ENCODE results near the gene HOXD10. TPM values are rescaled to one million over a fixed set of nuclear protein-coding genes. Genes with fewer than 3 reads are reported as not detected.
A peak's percentile ranks its signal among the peaks of the same experiment; 100 is the strongest.

The HOXD10 gene
- total RNA-seq, 5 donors from 2014 or later (not counting 1 experiment from before 2014, with no cell fraction given): not detected

DNA sequence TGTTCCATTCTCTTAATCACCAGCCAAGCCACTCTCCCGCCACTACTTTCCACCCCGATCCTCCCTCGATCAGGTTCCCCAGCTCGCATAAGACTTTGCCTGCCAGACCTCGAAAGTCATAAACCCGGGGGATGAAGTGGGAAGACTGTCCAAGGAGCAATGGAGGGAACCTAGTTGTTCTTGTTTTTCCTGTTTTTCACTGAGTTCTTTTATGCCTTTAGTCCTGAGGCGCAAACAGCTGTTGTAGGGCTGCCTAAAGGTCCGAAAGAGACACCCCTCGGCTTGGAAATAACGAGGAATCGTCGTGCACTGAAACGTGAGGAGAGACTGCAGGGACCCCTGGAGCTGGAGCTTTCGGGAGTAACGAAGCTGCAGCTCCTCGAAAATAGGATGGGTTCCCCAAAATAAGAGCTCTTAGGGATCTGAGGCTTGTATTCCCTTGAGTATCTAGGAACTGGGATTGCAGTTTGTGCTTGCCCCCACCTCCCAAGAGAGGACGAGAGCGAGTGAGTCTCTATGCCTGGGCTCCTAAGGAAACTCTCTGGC is 18.7 kb upstream of the HOXD10 start:
- Mint-ChIP-seq H3K4me3 (peak overlapping the region; percentile 66 to 75 (median 71)), H3K9me3 (peaks cover 0 to 3% (median 0%) of the 10 kb centered on the region in 3 donors), H3K4me1 (peaks cover 26 to 29% (median 27%) of the 10 kb centered on the region in 3 donors), H3K36me3 (no peaks in the 10 kb centered on the region), H3K27me3 (peaks cover 86 to 95% of the 10 kb centered on the region in 2 donors), H3K27ac (peak overlapping the region in 1 of 2 donors; percentile 69)
- WGBS (ENCODE audit: insufficient coverage): under 1% methylated on average over 12 of the region's 18 CpGs
- ChIA-PET POLR2A (no interaction called here), CTCF (interaction anchor here (0.6 to 4.1 kb wide), 13 partner anchors 9 to 1401 kb away, joined by 3 to 46 read pairs (median 3); no protein-coding TSS in a partner anchor)
- ATAC-seq (replicated peaks in 1 of 4): no peak
- no peak overlapping the region for H3K27ac ChIP-seq (ENCODE audit: low read length)
- no peaks in the 10 kb centered on the region for H3K36me3 ChIP-seq (ENCODE audit: control insufficient read depth in 2 of 2, extremely low read depth in 1 of 2, insufficient read depth in 1 of 2, low read length in 1 of 2)
- no peaks in the 10 kb centered on the region for H3K9me3 ChIP-seq
- peak overlapping the region; percentile 36 to 70 for H3K4me3 ChIP-seq (ENCODE audit: control insufficient read depth in 1 of 2, extremely low read depth in 1 of 2, low read length in 1 of 2)
- peaks cover 35 to 81% of the 10 kb centered on the region in 2 experiments for H3K27me3 ChIP-seq (replicated peaks in 1 of 2; ENCODE audit: control insufficient read depth in 2 of 2, extremely low read depth in 1 of 2, insufficient read depth in 2 of 2, low read length in 1 of 2)
- DNase-seq: peak in 1 of 35 experiments; percentile 9
- H3K4me1 ChIP-seq (ENCODE audit: control insufficient read depth in 1 of 2, extremely low read depth in 1 of 2, insufficient read depth in 2 of 2, low read length in 2 of 2): peaks cover 8 to 27% of the 10 kb centered on the region in 2 experiments

DNA sequence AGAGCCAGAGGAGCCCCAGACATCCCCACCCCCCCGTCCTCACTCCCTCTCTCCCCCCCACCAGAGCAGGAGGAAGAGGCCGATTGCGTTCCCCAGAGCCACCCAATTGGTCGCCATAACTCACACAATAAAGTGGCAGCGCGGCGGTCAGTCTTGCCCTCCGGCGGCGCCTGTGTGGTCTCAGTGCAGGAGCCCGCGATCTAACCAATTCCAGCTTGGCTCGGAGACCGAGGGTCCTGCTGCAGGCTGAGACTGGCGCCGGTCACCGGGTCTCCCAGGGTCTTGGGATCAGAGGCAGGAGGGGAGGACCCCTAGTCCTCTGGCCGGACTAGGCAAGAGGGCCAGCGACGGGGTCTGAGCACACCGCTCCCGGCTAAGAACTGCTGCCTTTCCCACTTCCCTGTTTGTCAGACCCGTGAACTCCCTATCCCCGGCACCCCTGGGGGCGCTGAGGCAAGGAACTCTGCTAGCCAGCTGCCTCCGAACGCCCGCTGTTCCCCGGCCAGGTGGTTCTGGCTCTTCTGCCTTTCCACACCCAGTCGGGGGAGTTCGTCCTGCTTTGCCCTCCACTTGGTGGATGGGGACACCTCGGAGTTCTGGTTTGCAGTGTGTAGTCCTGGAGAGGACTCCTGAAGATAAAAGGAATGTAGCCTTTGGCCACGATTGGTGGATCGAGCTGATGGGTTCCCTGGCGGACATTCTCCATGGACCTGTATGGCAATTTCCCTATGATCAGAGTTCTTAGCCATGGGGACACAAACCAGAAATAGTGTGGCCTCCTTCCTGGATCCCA is 18.0 kb upstream of the HOXD10 start:
- Histone ChIP-seq H3K9me3 (no peaks in the 10 kb centered on the region), H3K27me3 (replicated peaks in 1 of 2; ENCODE audit: control insufficient read depth in 2 of 2, extremely low read depth in 1 of 2, insufficient read depth in 2 of 2, low read length in 1 of 2) (peaks cover 40 to 80% of the 10 kb centered on the region in 2 experiments), H3K4me3 (ENCODE audit: control insufficient read depth in 1 of 2, extremely low read depth in 1 of 2, low read length in 1 of 2) (no peak overlapping the region), H3K27ac (ENCODE audit: low read length) (no peak overlapping the region), H3K4me1 (ENCODE audit: control insufficient read depth in 1 of 2, extremely low read depth in 1 of 2, insufficient read depth in 2 of 2, low read length in 2 of 2) (peaks cover 8 to 20% of the 10 kb centered on the region in 2 experiments), H3K36me3 (ENCODE audit: control insufficient read depth in 2 of 2, extremely low read depth in 1 of 2, insufficient read depth in 1 of 2, low read length in 1 of 2) (no peaks in the 10 kb centered on the region)
- peak overlapping the region in 1 of 3 donors; percentile 75 for H3K4me3 Mint-ChIP-seq
- peaks cover 22 to 24% (median 23%) of the 10 kb centered on the region in 3 donors for H3K4me1 Mint-ChIP-seq
- peak in 2 of 35 experiments; percentile 7 to 8 for DNase-seq
- ChIA-PET POLR2A (no interaction called here), CTCF (interaction anchor here (0.6 to 4.1 kb wide), 6 partner anchors 10 to 847 kb away, joined by 3 to 46 read pairs (median 20); no protein-coding TSS in a partner anchor)
- ATAC-seq (replicated peaks in 1 of 4): no peak
- H3K27ac Mint-ChIP-seq: no peak overlapping the region
- H3K36me3 Mint-ChIP-seq: no peaks in the 10 kb centered on the region
- 11% methylated on average over 28 of the region's 35 CpGs for WGBS (ENCODE audit: insufficient coverage)
- peaks cover 87 to 93% of the 10 kb centered on the region in 2 donors for H3K27me3 Mint-ChIP-seq
- peaks cover 0 to 3% (median 0%) of the 10 kb centered on the region in 3 donors for H3K9me3 Mint-ChIP-seq

DNA sequence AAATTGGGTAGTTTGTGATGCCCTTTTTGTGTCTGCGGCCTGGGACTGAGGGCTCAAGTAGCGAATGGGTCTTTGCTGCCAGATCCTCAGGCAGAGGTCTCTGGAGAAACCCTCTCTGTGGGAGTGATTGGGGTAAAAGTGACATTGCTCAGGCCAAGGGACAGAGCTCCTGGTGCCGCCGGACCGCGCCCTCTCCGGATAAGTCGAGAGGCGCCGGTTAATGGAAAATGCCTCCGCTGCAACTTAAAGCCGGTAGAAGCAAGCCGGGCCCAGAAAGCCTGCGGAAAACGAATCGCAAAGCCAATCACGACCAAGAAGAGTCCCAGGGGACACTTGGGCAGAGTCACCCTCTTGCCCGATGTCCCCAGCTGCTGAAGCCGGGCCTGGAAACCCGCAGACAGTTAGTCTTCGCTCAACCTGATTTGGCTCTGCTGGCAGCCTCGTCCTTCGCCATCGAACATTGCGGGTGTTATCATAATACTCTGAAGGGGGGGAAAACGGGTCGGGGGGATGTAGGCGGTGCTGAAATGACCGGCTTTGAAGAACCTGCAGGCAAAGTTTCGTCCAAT is 17.3 kb upstream of the HOXD10 start:
- H3K4me3 ChIP-seq (ENCODE audit: control insufficient read depth in 1 of 2, extremely low read depth in 1 of 2, low read length in 1 of 2): no peak overlapping the region
- Mint-ChIP-seq H3K27me3 (peaks cover 86 to 93% of the 10 kb centered on the region in 2 donors), H3K27ac (no peak overlapping the region), H3K4me1 (peaks cover 18 to 22% (median 20%) of the 10 kb centered on the region in 3 donors), H3K36me3 (no peaks in the 10 kb centered on the region), H3K9me3 (no peaks in the 10 kb centered on the region), H3K4me3 (no peak overlapping the region)
- H3K9me3 ChIP-seq: no peaks in the 10 kb centered on the region
- ChIA-PET POLR2A (no interaction called here), CTCF (interaction anchor here in 1 of 2 donors (0.5 to 4.1 kb wide), 3 partner anchors 33 to 729 kb away, joined by 8 to 34 read pairs (median 8); no protein-coding TSS in a partner anchor)
- no peaks in the 10 kb centered on the region for H3K36me3 ChIP-seq (ENCODE audit: control insufficient read depth in 2 of 2, extremely low read depth in 1 of 2, insufficient read depth in 1 of 2, low read length in 1 of 2)
- no peak for ATAC-seq (replicated peaks in 1 of 4)
- no peak overlapping the region for H3K27ac ChIP-seq (ENCODE audit: low read length)
- WGBS (ENCODE audit: insufficient coverage): 18% methylated on average over 28 of the region's 30 CpGs
- no peak for DNase-seq
- peaks cover 39 to 81% of the 10 kb centered on the region in 2 experiments for H3K27me3 ChIP-seq (replicated peaks in 1 of 2; ENCODE audit: control insufficient read depth in 2 of 2, extremely low read depth in 1 of 2, insufficient read depth in 2 of 2, low read length in 1 of 2)
- peaks cover 8 to 19% of the 10 kb centered on the region in 2 experiments for H3K4me1 ChIP-seq (ENCODE audit: control insufficient read depth in 1 of 2, extremely low read depth in 1 of 2, insufficient read depth in 2 of 2, low read length in 2 of 2)

DNA sequence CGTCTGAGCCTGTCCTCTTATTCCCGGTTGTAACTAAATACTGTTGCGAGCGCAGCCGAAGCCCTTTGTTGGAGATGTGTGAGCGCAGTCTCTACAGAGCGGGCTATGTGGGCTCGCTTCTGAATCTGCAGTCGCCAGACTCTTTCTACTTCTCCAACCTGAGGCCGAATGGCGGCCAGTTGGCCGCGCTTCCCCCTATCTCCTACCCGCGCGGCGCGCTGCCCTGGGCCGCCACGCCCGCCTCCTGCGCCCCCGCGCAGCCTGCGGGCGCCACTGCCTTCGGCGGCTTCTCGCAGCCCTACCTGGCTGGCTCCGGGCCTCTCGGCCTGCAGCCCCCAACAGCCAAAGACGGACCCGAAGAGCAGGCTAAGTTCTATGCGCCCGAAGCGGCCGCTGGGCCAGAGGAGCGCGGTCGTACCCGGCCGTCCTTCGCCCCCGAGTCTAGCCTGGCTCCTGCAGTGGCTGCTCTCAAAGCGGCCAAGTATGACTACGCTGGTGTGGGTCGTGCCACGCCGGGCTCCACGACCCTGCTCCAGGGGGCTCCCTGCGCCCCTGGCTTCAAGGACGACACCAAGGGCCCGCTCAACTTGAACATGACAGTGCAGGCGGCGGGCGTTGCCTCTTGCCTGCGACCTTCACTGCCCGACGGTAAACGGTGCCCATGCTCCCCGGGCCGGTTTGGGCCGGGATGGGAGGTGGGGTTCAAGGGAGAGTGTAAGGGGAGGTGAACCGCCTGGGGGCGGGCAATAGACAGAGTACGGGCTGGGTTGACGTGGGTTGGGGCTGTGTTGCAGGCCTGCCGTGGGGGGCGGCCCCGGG is 16.6 kb upstream of the HOXD10 start, which contains the start of gene HOXD12:
Gene HOXD12, plus strand, starts transcription at position 68 of the 819 bp plus-strand sequence. Its CDS starts 7 bp downstream, at position 75.
- Mint-ChIP-seq H3K27me3 (peaks cover 86 to 93% of the 10 kb centered on the region in 2 donors), H3K9me3 (no peaks in the 10 kb centered on the region), H3K4me1 (peaks cover 19 to 29% (median 24%) of the 10 kb centered on the region in 3 donors), H3K4me3 (peak within 1 kb of the TSS in 1 of 3 donors; percentile 75), H3K27ac (no peak within 1 kb of the TSS), H3K36me3 (no peaks in the 10 kb centered on the region)
- no peak within 1 kb of the TSS for H3K27ac ChIP-seq (ENCODE audit: low read length)
- ChIA-PET POLR2A (no interaction called here), CTCF (interaction anchor here in 1 of 2 donors (0.5 kb wide), 1 partner anchor 730 kb away, joined by 8 read pairs; no protein-coding TSS in a partner anchor)
- WGBS (ENCODE audit: insufficient coverage): 13% methylated on average over 70 of the region's 70 CpGs
- peaks cover 35 to 83% of the 10 kb centered on the region in 2 experiments for H3K27me3 ChIP-seq (replicated peaks in 1 of 2; ENCODE audit: control insufficient read depth in 2 of 2, extremely low read depth in 1 of 2, insufficient read depth in 2 of 2, low read length in 1 of 2)
- ATAC-seq (replicated peaks in 1 of 4) (no peak), DNase-seq (peak in 1 of 35 experiments; percentile 18)
- H3K36me3 ChIP-seq (ENCODE audit: control insufficient read depth in 2 of 2, extremely low read depth in 1 of 2, insufficient read depth in 1 of 2, low read length in 1 of 2): no peaks in the 10 kb centered on the region
- H3K9me3 ChIP-seq: no peaks in the 10 kb centered on the region
- H3K4me3 ChIP-seq (ENCODE audit: control insufficient read depth in 1 of 2, extremely low read depth in 1 of 2, low read length in 1 of 2): no peak within 1 kb of the TSS
- peaks cover 8 to 26% of the 10 kb centered on the region in 2 experiments for H3K4me1 ChIP-seq (ENCODE audit: control insufficient read depth in 1 of 2, extremely low read depth in 1 of 2, insufficient read depth in 2 of 2, low read length in 2 of 2)

DNA sequence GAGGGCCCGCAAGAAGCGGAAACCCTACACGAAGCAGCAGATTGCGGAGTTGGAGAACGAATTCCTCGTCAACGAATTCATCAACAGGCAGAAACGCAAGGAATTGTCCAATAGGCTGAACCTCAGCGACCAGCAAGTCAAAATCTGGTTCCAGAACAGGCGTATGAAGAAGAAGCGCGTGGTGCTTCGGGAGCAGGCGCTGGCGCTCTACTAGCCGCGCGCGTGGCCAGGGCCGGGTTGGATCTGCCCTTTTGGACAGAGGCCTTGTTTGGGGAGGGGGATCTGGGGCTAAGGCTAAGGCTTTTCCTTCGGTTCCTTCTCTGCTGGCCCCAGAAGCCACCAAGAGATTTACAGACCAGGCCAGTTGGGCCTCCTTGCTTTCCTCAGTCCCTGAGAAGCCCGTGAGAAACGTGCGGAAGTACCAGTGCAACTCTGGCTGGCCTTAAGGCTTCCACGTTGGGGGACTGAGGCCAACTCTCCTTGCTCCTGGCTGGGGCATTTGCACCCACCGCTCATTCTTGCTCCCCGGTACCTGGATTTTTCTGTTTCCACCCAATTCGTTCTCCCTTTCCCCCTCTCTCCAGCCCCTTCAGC is 15.9 kb upstream of the HOXD10 start:
- Histone ChIP-seq H3K27ac (ENCODE audit: low read length) (no peak overlapping the region), H3K9me3 (no peaks in the 10 kb centered on the region), H3K4me3 (ENCODE audit: control insufficient read depth in 1 of 2, extremely low read depth in 1 of 2, low read length in 1 of 2) (peak overlapping the region in 1 of 2 donors; percentile 10), H3K4me1 (ENCODE audit: control insufficient read depth in 1 of 2, extremely low read depth in 1 of 2, insufficient read depth in 2 of 2, low read length in 2 of 2) (peaks cover 8 to 26% of the 10 kb centered on the region in 2 experiments), H3K36me3 (ENCODE audit: control insufficient read depth in 2 of 2, extremely low read depth in 1 of 2, insufficient read depth in 1 of 2, low read length in 1 of 2) (no peaks in the 10 kb centered on the region), H3K27me3 (replicated peaks in 1 of 2; ENCODE audit: control insufficient read depth in 2 of 2, extremely low read depth in 1 of 2, insufficient read depth in 2 of 2, low read length in 1 of 2) (peaks cover 29 to 85% of the 10 kb centered on the region in 2 experiments)
- CTCF ChIA-PET: interaction anchor here in 1 of 2 donors (0.5 kb wide), 1 partner anchor 25 kb away, joined by 3 read pairs; no protein-coding TSS in a partner anchor
- no peaks in the 10 kb centered on the region for H3K9me3 Mint-ChIP-seq
- H3K27me3 Mint-ChIP-seq: peaks cover 86 to 93% of the 10 kb centered on the region in 2 donors
- H3K36me3 Mint-ChIP-seq: no peaks in the 10 kb centered on the region
- DNase-seq (no peak), ATAC-seq (replicated peaks in 1 of 4) (no peak)
- 20% methylated on average over 21 of the region's 28 CpGs for WGBS (ENCODE audit: insufficient coverage)
- POLR2A ChIA-PET: no interaction called here
- H3K4me3 Mint-ChIP-seq: no peak overlapping the region
- H3K27ac Mint-ChIP-seq: no peak overlapping the region
- H3K4me1 Mint-ChIP-seq: peaks cover 23 to 36% (median 28%) of the 10 kb centered on the region in 3 donors

All from T-cell (primary cell).